GM21723 (cell line): Measurements from ENCODE around the gene ZBP1.
A peak's percentile ranks its signal among the peaks of the same experiment; 100 is the strongest.

Source experiments
- ATAC-seq: cut with Tn5 transposase; IDR thresholded peaks from one replicate; pipeline ENCODE4 v1.9.1; 2021; ENCODE audit warnings: mild to moderate bottlenecking, moderate library complexity; ENCODE audit not compliant: unreplicated experiment

ZBP1 gene, protein sequence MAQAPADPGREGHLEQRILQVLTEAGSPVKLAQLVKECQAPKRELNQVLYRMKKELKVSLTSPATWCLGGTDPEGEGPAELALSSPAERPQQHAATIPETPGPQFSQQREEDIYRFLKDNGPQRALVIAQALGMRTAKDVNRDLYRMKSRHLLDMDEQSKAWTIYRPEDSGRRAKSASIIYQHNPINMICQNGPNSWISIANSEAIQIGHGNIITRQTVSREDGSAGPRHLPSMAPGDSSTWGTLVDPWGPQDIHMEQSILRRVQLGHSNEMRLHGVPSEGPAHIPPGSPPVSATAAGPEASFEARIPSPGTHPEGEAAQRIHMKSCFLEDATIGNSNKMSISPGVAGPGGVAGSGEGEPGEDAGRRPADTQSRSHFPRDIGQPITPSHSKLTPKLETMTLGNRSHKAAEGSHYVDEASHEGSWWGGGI

GRCh38 chr20:57620274-57620990 lies at the start of gene ZBP1:
ZBP1 (minus strand) TSS chr20:57620426; CDS start chr20:57620295, 131 bp downstream.
- peak; percentile 55 for ATAC-seq

- no peak for ATAC-seq
Observed at GRCh38 chr20:57669632-57670031, 49.4 kb upstream of the ZBP1 start.

DNA sequence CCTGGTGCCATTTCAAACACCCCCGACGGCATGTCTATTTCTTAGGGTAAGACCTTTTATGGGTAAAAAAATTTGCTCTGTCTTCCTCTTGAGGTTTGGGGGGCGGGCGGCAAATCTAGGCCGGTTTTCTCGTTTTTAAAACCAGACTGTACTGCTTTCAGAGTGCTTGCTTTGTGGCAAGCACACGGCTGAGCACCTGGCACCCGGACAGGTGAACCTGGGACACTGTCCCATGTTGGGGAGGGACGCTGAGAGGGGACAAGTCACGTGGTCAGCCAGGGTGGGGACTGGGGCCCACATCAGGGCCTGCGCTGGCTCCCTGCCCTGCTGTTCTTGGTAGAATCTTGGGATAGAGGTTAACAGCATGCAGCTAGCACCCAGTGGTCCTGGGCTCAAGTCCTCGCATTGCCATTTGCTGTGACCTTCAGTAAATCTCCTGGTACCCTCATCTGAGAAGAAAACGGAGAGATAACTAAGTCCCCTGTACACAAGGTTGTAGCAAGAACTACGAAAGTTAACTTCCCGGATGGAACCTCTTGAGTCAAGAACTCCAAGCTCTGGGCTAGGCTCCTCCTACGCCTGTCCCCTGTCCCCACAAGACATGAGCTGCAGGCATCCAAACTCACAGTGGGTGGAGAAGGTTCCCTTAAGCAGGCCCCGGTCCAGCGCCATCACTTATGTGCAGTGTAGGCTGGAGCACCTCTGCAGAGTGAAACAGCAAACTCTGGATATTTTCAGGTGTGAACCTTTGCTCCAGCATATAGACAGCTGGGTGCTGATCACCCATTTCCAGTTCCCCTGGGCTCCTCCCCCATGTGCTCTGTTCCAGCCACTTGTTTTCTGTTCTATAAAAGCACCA lies 47.9 kb upstream of the ZBP1 start:
- ATAC-seq = no peak

- no peak for ATAC-seq
Observed at GRCh38 chr20:57667388-57667787, 47.2 kb upstream of the ZBP1 start.

GRCh38 chr20:57666834-57667157 lies 46.6 kb upstream of the ZBP1 start:
- no peak for ATAC-seq

DNA sequence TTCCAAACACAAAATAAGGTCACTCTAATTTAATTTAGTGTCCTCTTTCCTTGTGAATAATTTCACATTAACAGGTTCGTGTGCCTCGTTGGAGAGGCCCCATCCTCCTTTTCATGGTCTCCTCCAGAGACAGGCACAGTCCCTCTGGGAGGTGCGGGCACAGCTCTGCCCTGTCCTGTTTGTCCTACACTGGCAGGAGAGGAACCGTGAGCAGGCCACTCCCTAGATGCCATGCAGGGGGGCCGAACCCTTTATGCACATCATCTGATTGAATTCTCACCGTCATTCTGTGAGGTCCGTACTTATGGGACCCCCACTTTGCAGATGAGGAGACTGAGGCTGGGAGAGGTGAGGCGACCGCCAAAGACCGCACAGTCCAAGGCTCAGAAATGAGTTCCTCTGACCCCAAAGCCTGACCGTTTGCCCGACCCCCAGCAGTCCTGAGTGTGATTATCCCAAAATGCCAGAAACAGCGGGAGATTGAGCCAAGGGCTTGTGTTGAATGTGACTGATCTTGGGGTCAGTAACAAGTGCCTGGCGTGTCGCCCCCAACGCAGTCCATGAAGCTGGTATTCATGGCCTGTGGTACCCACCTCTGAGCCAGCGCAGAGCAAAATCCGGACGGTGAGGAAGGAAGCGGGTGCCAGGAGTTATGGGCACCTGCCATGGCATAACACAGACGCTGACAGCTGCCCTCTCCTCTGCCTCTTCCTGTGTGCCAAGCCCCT lies 46.0 kb upstream of the ZBP1 start:
- ATAC-seq = no peak

GRCh38 chr20:57665589-57665971 lies 45.4 kb upstream of the ZBP1 start:
- ATAC-seq = no peak

- no peak for ATAC-seq
Observed at GRCh38 chr20:57664924-57665588, 44.8 kb upstream of the ZBP1 start.

DNA sequence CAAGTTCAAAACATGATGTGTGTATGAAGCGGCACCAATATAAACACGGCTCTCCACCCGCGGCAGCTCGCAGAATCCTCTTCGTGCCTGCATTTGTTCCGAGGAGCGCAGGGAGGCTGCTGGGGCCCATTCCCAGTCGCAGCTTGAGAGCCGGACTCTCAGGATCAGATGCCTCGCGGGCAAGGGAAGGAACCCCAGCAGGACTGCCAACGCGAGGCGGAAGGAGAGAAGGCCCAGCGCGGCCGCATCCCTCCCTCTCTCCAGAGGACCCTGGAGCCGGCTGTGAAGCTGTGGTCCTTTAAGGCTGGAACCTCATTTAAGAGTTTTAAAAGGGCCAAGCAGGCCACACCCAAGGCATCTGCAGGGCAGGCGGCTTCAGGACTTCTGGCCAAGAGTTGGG lies 44.2 kb upstream of the ZBP1 start:
- ATAC-seq = no peak

GRCh38 chr20:57663681-57664451 lies 43.6 kb upstream of the ZBP1 start:
- ATAC-seq = no peak

- no peak for ATAC-seq
Observed at GRCh38 chr20:57663241-57663640, 43.0 kb upstream of the ZBP1 start.

- ATAC-seq = no peak
Observed at GRCh38 chr20:57662456-57663240, 42.4 kb upstream of the ZBP1 start.

DNA sequence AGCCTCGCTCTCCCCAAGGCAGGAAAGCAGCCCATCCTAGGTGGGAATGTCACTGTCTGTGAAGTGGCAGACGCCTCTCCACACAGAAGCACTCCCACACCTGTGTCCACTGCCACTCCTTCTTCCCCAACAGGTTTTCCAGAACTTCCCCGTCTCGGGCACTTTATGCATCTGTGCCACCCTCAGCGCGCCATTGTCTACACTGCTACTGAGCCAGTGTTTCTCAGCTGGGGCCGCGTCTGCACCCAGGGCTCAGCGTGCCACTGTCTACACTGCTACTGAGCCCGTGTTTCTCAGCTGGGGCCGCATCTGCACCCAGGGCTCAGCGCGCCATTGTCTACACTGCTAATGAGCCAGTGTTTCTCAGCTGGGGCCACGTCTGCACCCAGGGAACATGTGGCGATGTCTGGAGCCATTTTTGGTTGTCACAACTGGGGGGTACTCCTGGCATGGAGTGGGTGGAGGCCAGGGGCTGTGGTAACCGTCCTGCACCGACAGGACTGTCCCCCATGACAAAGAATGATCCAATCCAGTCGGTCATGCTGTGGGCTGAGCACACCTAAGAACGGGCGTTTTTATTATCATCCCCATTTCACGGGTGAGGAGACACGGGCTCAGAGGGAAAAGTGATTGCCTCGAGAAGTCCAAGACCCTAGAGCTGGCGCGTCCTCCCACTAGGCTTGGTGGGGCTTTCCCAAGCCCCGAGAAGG lies 41.7 kb upstream of the ZBP1 start:
- ATAC-seq = no peak

DNA sequence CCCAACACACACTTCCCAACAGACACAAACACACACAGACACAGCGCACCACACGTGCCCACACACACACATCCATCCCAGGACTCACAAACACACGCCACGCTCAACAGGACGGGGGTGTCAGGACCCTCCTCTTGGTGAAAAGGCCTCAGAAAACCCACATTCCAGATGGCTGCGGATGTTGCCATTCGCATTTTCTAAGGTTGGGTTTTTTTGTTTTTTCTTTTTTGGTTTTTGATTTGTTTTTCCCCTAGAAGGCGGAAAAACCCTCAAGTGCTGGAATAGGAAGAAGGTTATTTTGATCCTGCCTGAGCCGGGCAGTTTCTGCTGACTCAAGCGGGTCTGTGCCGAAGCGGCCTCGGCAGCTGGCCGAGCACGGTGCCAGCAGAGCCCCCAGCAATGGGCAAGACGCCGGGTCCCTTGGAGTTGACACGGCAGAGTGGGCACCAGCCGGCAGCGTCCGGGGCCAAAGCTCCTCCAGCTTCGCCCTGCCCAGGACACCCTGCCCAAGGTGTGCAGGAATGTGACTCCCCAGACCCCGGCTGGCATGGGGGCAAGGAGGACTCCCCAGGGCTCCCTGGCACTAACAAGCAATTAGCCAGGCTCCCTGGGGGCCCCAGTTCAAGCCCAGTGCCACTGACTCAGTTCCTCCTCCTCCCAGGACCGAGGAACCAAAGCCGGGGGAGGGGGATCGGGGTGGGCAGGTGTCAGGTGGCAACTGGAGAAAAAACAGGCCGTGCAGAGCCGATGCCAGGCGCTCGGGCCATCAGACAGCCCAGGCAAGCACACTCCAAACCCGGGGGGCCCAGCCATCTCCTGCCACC lies 40.9 kb upstream of the ZBP1 start:
- ATAC-seq = no peak

- no peak for ATAC-seq
Observed at GRCh38 chr20:57660181-57660921, 40.1 kb upstream of the ZBP1 start.

- ATAC-seq = no peak
Observed at GRCh38 chr20:57659517-57660180, 39.4 kb upstream of the ZBP1 start.
